ENCODE results near the gene CPSF3. TPM values are rescaled to one million over a fixed set of nuclear protein-coding genes. Genes with fewer than 3 reads are reported as not detected.

CPSF3 gene
- total RNA-seq, 1 experiment from 2014 or later, result 68.5 TPM

GRCh38 chr2:9478526-9478925, 55.1 kb downstream of the CPSF3 start:
- no TSS peak for BruUV-seq (replicated peaks)
- intact Hi-C loops (cut with micrococcal nuclease), result loop anchor here (10.0 kb wide), 1 partner anchor 334 kb away; no protein-coding TSS in a partner anchor
- ATAC-seq (no peak), DNase-seq (ENCODE audit: low read depth, low spot score) (no peak)
- Histone ChIP-seq H3K9ac (ENCODE audit: low read length) (no peak overlapping the region), H3K27ac (ENCODE audit: low read depth, low read length) (no peak overlapping the region), H3K9me2 (ENCODE audit: insufficient read depth) (no peaks in the 10 kb centered on the region), H4K20me1 (ENCODE audit: insufficient read depth) (no peaks in the 10 kb centered on the region; the same call in 1 of the 2 replicates), H3K4me1 (ENCODE audit: control insufficient read depth in 1 of 2, insufficient read depth in 2 of 2, low read length in 2 of 2) (peaks cover 5 to 22% of the 10 kb centered on the region in 2 experiments; a peak in 3 of 4 replicates), H3K4me2 (ENCODE audit: low read length) (no peak overlapping the region), H2AFZ (ENCODE audit: low read depth, low read length, poor library complexity, severe bottlenecking) (no peak overlapping the region), H3K4me3 (replicated peaks in 1 of 2; ENCODE audit: low read depth in 1 of 2, low read length in 2 of 2) (no peak overlapping the region), H3K27me3 (ENCODE audit: insufficient read depth, low read length) (no peaks in the 10 kb centered on the region), H3K79me2 (ENCODE audit: insufficient read depth, low read length) (peaks cover 4% of the 10 kb centered on the region; the same call in 1 of the 2 replicates), H3K36me3 (ENCODE audit: control insufficient read depth in 1 of 2, insufficient read depth in 2 of 2, low read length in 2 of 2) (peaks cover 10 to 25% of the 10 kb centered on the region in 2 experiments), H3K9me3 (ENCODE audit: control insufficient read depth in 1 of 2, insufficient read depth in 1 of 2, low read depth in 1 of 2, low read length in 2 of 2) (no peaks in the 10 kb centered on the region)
- ChIA-PET RAD21 (ENCODE audit: low non-redundant PET in 1 of 2, low total read pairs in 2 of 2, uncharacterized antibody in 2 of 2, unreplicated experiment in 2 of 2) (no interaction called here), CTCF (no interaction called here), POLR2A (no interaction called here)
- no peak for TF ChIP-seq ZNF274 (IDR thresholded peaks at IDR 0.05; ENCODE audit: low read depth, low read length)
- no peak for TF ChIP-seq MAX (IDR thresholded peaks at IDR 0.05)
- TF ChIP-seq RAD21 (IDR thresholded peaks at IDR 0.05; ENCODE audit: low read depth), result no peak
- TF ChIP-seq ELF1 (IDR thresholded peaks at IDR 0.05; ENCODE audit: borderline replicate concordance, low read depth), result no peak
- TF ChIP-seq YY1 (IDR thresholded peaks at IDR 0.05; ENCODE audit: extremely low read depth, insufficient replicate concordance, low read depth, low read length), result no peak
- no peak for TF ChIP-seq EGR1 (IDR thresholded peaks at IDR 0.05; ENCODE audit: low read depth)
- no peak for TF ChIP-seq FOSL1 (IDR thresholded peaks at IDR 0.05; ENCODE audit: low read depth)
- no peak for TF ChIP-seq ATF3 (IDR thresholded peaks at IDR 0.05)
- TF ChIP-seq SP1 (IDR thresholded peaks at IDR 0.05; ENCODE audit: low read depth), result no peak
- TF ChIP-seq, protein P1, sequence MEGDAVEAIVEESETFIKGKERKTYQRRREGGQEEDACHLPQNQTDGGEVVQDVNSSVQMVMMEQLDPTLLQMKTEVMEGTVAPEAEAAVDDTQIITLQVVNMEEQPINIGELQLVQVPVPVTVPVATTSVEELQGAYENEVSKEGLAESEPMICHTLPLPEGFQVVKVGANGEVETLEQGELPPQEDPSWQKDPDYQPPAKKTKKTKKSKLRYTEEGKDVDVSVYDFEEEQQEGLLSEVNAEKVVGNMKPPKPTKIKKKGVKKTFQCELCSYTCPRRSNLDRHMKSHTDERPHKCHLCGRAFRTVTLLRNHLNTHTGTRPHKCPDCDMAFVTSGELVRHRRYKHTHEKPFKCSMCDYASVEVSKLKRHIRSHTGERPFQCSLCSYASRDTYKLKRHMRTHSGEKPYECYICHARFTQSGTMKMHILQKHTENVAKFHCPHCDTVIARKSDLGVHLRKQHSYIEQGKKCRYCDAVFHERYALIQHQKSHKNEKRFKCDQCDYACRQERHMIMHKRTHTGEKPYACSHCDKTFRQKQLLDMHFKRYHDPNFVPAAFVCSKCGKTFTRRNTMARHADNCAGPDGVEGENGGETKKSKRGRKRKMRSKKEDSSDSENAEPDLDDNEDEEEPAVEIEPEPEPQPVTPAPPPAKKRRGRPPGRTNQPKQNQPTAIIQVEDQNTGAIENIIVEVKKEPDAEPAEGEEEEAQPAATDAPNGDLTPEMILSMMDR (IDR thresholded peaks at IDR 0.05 in 2 of 3, conservative IDR thresholded peaks at IDR 0.05 in 1 of 3; ENCODE audit: borderline replicate concordance in 1 of 3, insufficient read depth in 1 of 3, low read depth in 2 of 3, low read length in 2 of 3), result no peak
- TF ChIP-seq EZH2phosphoT487 (IDR thresholded peaks at IDR 0.05; ENCODE audit: borderline replicate concordance), result no peak
- TF ChIP-seq TCF7L2 (IDR thresholded peaks at IDR 0.05; ENCODE audit: borderline replicate concordance, extremely low read depth, insufficient read depth, insufficient read length), result no peak
- no peak for TF ChIP-seq SIN3A (IDR thresholded peaks at IDR 0.05; ENCODE audit: low read depth)
- no peak for TF ChIP-seq ZBTB33 (IDR thresholded peaks at IDR 0.05; ENCODE audit: extremely low read depth, insufficient replicate concordance, low read length)

Measured in HCT116 (cell line).